H1 (cell line): ENCODE data around the gene NMT1. TPM values are rescaled to one million over a fixed set of nuclear protein-coding genes. Genes with fewer than 3 reads are reported as not detected.

Source experiments
- ATF3 ChIP-seq: IDR thresholded peaks from 2 replicates; pipeline ENCODE4 v1.6.1; 2011; ENCODE audit warnings: low read depth, mild to moderate bottlenecking, low read length; ENCODE audit not compliant: insufficient read depth
- BCL11A ChIP-seq, 2 experiments: IDR thresholded peaks; one replicate each; pipeline ENCODE4 v1.6.1; 2011; ENCODE audit warnings: low read depth in 2 of 2, low read length in 2 of 2, mild to moderate bottlenecking in 2 of 2
- CTBP2 ChIP-seq: IDR thresholded peaks from 2 replicates; pipeline ENCODE4 v1.7.0; 2011; ENCODE audit warnings: borderline replicate concordance, mild to moderate bottlenecking, moderate library complexity, mixed read lengths, low read length; ENCODE audit not compliant: insufficient read depth, insufficient read length
- CTCF ChIP-seq, 3 experiments: IDR thresholded peaks; 1 replicate in 2 of 3; 2 replicates in 1 of 3; pipeline versions ENCODE4 v1.5.1 to v1.6.1; 2011; ENCODE audit warnings: low read length in 3 of 3, mild to moderate bottlenecking in 3 of 3, inconsistent platforms in 2 of 3, low read depth in 1 of 3, moderate library complexity in 1 of 3; ENCODE audit not compliant: insufficient read depth in 1 of 3; ENCODE audit errors: control extremely low read depth in 1 of 3
- E2F6 ChIP-seq: IDR thresholded peaks from 2 replicates; pipeline ENCODE4 v1.6.1; 2012; ENCODE audit warnings: inconsistent platforms
- EZH2 ChIP-seq: fragments of 200-600 bp; sonication (generic); IDR thresholded peaks from 2 replicates; pipeline ENCODE4 v1.7.1; 2012; ENCODE audit warnings: low read depth, mild to moderate bottlenecking, moderate library complexity, low read length, inconsistent platforms; ENCODE audit not compliant: severe bottlenecking
- JUN ChIP-seq: IDR thresholded peaks from 2 replicates; pipeline ENCODE4 v1.6.1; 2011; ENCODE audit warnings: low read depth, mild to moderate bottlenecking, improper control_type of control experiment, low read length
- KDM5A ChIP-seq: fragments of 200-600 bp; IDR thresholded peaks from 2 replicates; pipeline ENCODE4 v1.7.1; 2012; ENCODE audit warnings: mild to moderate bottlenecking, low read length, inconsistent platforms, mixed read lengths
- POLR2A ChIP-seq, 2 experiments: IDR thresholded peaks; 1 replicate in 1 of 2; 2 replicates in 1 of 2; pipeline ENCODE4 v1.6.1; 2011; ENCODE audit warnings: low read depth in 2 of 2, low read length in 2 of 2, mild to moderate bottlenecking in 2 of 2; ENCODE audit errors: control extremely low read depth in 1 of 2
- RAD21 ChIP-seq, 2 experiments: IDR thresholded peaks in 1 of 2; conservative IDR thresholded peaks in 1 of 2; 2 replicates each; pipeline ENCODE4 v1.6.1; 2011; ENCODE audit warnings: low read depth in 2 of 2, low read length in 2 of 2, improper control_type of control experiment in 1 of 2, inconsistent platforms in 1 of 2, mild to moderate bottlenecking in 1 of 2, moderate library complexity in 1 of 2
- RFX5 ChIP-seq: IDR thresholded peaks from 2 replicates; pipeline ENCODE4 v1.6.1; 2011; ENCODE audit warnings: low read depth, low read length, improper control_type of control experiment, borderline replicate concordance
- SIN3A ChIP-seq, 2 experiments: IDR thresholded peaks in 1 of 2; conservative IDR thresholded peaks in 1 of 2; 2 replicates each; pipeline ENCODE4 v1.6.1; 2011 to 2012; ENCODE audit warnings: low read length in 2 of 2, improper control_type of control experiment in 1 of 2, low read depth in 1 of 2, mild to moderate bottlenecking in 1 of 2
- SIX5 ChIP-seq: IDR thresholded peaks from 2 replicates; pipeline ENCODE4 v1.6.1; 2011; ENCODE audit warnings: mild to moderate bottlenecking, low read depth, low read length
- SUZ12 ChIP-seq: fragments of 200-600 bp; sonication (generic); IDR thresholded peaks from 2 replicates; pipeline ENCODE4 v1.6.1; 2012; ENCODE audit warnings: mild to moderate bottlenecking, inconsistent platforms, low read length, moderate library complexity, mixed read lengths
- TAF1 ChIP-seq: IDR thresholded peaks from 2 replicates; pipeline ENCODE4 v1.6.1; 2011; ENCODE audit warnings: mild to moderate bottlenecking, low read depth, low read length
- TCF12 ChIP-seq: IDR thresholded peaks from 2 replicates; pipeline ENCODE4 v1.6.1; 2011; ENCODE audit warnings: low read depth, mild to moderate bottlenecking, low read length
- YY1 ChIP-seq: IDR thresholded peaks from 2 replicates; pipeline ENCODE4 v1.6.1; 2011; ENCODE audit warnings: low read depth, mild to moderate bottlenecking, low read length
- polyA plus RNA-seq, 7 experiments: library from polyadenylated mRNA; depleted of rRNA in 3 of 7; stranded (reverse) in 5 of 7; unstranded in 2 of 7; fragments of >200 nt in 5 of 7; fragments of 200-250 nt in 2 of 7; gene quantifications; 1 replicate in 5 of 7; 2 replicates in 1 of 7; 4 replicates in 1 of 7; pipeline versions ENCODE4 v1.2.1 to v1.2.3, GENCODE V29; 2011 to 2013; ENCODE audit warnings: missing spikeins in 2 of 7, mixed read lengths in 2 of 7
- total RNA-seq: library from RNA; stranded (reverse); fragmentation: NEBNext Ultra II Directional; extraction: Animal tissue kit (Norgen Biotek cat#: 25700); gene quantifications from 2 replicates; pipeline ENCODE4 v1.2.1, GENCODE V29; 2021

Gene NMT1
- total and polyA plus RNA-seq, 2 of the 8 experiments (the other 6 are each of a cell fraction or from before 2014, with no cell fraction given), result 42.9 to 149 TPM

- TF ChIP-seq RFX5 (no peak), TAF1 (no peak), RAD21 (IDR thresholded peaks at IDR 0.05 in 1 of 2, conservative IDR thresholded peaks at IDR 0.05 in 1 of 2; ENCODE audit: low read depth in 2 of 2, low read length in 2 of 2) (peak; percentile 54 to 70; a peak in 3 of 4 replicates), CTCF (IDR thresholded peaks at IDR 0.05; ENCODE audit: control extremely low read depth in 1 of 3, insufficient read depth in 1 of 3, low read depth in 1 of 3, low read length in 3 of 3) (peak; percentile 57 to 81 (median 68)), E2F6 (no peak), JUN (no peak), SIX5 (no peak), SUZ12 (no peak), TCF12 (no peak), CTBP2 (no peak), KDM5A (peak; percentile 72; the same call in 1 of the 2 replicates), BCL11A (IDR thresholded peaks at IDR 0.05; ENCODE audit: low read depth in 2 of 2, low read length in 2 of 2) (no peak), EZH2 (no peak), YY1 (peak; percentile 52; the same call in 1 of the 2 replicates), ATF3 (no peak), POLR2A (IDR thresholded peaks at IDR 0.05; ENCODE audit: control extremely low read depth in 1 of 2, low read depth in 2 of 2, low read length in 2 of 2) (no peak), SIN3A (conservative IDR thresholded peaks at IDR 0.05 in 1 of 2, IDR thresholded peaks at IDR 0.05 in 1 of 2; ENCODE audit: low read depth in 1 of 2, low read length in 2 of 2) (no peak)
Measured at GRCh38 chr17:45131616-45132319, 70.7 kb downstream of the NMT1 start (continued).
